ENCODE results near the gene SLC9A1.
"Not testable (repeated sequence)": the region's sequence is repeated elsewhere in the genome, so short reads cannot be mapped to it uniquely, and the experiment has no call there.

DNA sequence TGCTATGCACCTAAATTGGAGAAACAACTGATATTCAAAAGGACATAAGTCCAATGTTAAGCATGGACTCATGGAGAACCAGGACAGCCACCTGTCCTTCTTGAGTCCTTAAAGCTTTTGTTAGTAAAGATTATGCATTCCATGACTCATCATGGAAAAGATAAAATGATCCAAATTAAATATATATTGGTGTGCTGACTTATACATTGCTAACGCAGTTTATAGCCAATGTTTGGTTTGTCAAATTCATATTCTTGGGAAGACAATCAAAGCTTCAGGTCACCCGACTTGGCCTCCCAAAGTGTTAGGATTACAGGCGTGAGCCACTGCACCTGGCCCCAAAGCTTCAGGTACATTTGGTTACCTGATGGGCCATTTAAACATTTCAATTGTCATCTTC lies 29.7 kb upstream of the SLC9A1 start:
- not testable (repeated sequence) for TF ChIP-seq CTCF (IDR thresholded peaks at IDR 0.05); POLR2AphosphoS5 (IDR thresholded peaks at IDR 0.05; ENCODE audit: low read depth, low read length); SMC3 (IDR thresholded peaks at IDR 0.05; ENCODE audit: low read depth, low read length); ELF1 (IDR thresholded peaks at IDR 0.05); GABPA (IDR thresholded peaks at IDR 0.05; ENCODE audit: low read depth); NFIC (IDR thresholded peaks at IDR 0.05; ENCODE audit: borderline replicate concordance); RAD21 (IDR thresholded peaks at IDR 0.05; ENCODE audit: low read length); GATA2 (CRISPR knock-in tag; IDR thresholded peaks at IDR 0.05); RXRA (IDR thresholded peaks at IDR 0.05; ENCODE audit: borderline replicate concordance, low read depth)
- TF ChIP-seq, protein P1, sequence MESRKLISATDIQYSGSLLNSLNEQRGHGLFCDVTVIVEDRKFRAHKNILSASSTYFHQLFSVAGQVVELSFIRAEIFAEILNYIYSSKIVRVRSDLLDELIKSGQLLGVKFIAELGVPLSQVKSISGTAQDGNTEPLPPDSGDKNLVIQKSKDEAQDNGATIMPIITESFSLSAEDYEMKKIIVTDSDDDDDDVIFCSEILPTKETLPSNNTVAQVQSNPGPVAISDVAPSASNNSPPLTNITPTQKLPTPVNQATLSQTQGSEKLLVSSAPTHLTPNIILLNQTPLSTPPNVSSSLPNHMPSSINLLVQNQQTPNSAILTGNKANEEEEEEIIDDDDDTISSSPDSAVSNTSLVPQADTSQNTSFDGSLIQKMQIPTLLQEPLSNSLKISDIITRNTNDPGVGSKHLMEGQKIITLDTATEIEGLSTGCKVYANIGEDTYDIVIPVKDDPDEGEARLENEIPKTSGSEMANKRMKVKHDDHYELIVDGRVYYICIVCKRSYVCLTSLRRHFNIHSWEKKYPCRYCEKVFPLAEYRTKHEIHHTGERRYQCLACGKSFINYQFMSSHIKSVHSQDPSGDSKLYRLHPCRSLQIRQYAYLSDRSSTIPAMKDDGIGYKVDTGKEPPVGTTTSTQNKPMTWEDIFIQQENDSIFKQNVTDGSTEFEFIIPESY (IDR thresholded peaks at IDR 0.05; ENCODE audit: borderline replicate concordance, low read depth) = not testable (repeated sequence)
- TF ChIP-seq, protein P2, sequence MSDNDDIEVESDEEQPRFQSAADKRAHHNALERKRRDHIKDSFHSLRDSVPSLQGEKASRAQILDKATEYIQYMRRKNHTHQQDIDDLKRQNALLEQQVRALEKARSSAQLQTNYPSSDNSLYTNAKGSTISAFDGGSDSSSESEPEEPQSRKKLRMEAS (IDR thresholded peaks at IDR 0.05; ENCODE audit: low read depth) = not testable (repeated sequence)
